NT2/D1 (cell line): Measurements from ENCODE around the gene GPC6.

Experiments used
- SUZ12 ChIP-seq: IDR thresholded peaks from 2 replicates; pipeline ENCODE4 v1.6.1; 2011; ENCODE audit not compliant: insufficient read length, insufficient read depth; ENCODE audit errors: extremely low read depth
- YY1 ChIP-seq: IDR thresholded peaks from 2 replicates; pipeline ENCODE4 v1.6.1; 2011; ENCODE audit not compliant: insufficient read length, insufficient read depth
- ZNF274 ChIP-seq: IDR thresholded peaks from 2 replicates; pipeline ENCODE4 v1.6.1; 2011; ENCODE audit warnings: mild to moderate bottlenecking, low read depth, low read length

- TF ChIP-seq YY1, result no peak
- TF ChIP-seq SUZ12, result no peak
- TF ChIP-seq ZNF274, result no peak
Measured at GRCh38 chr13:93502987-93503615, 276.5 kb downstream of the GPC6 start.
